HG02763 (cell line): ENCODE measurements around the gene DNAJB8.

Source experiments
- ATAC-seq: cut with Tn5 transposase; IDR thresholded peaks from one replicate; pipeline ENCODE4 v1.9.1; 2021; ENCODE audit warnings: mild to moderate bottlenecking, moderate library complexity; ENCODE audit not compliant: unreplicated experiment

DNAJB8 gene

GRCh38 chr3:128484404-128485281, 18.0 kb upstream of the DNAJB8 start:
- ATAC-seq = no peak

GRCh38 chr3:128483657-128484403, 17.1 kb upstream of the DNAJB8 start:
- ATAC-seq = no peak

GRCh38 chr3:128482666-128483656, 16.3 kb upstream of the DNAJB8 start:
- no peak for ATAC-seq

GRCh38 chr3:128482175-128482574, 15.5 kb upstream of the DNAJB8 start:
- no peak for ATAC-seq

- no peak for ATAC-seq
Observed at GRCh38 chr3:128481438-128481942, 14.8 kb upstream of the DNAJB8 start.

GRCh38 chr3:128480717-128481437, 14.2 kb upstream of the DNAJB8 start:
- ATAC-seq = no peak

GRCh38 chr3:128480278-128480677, 13.6 kb upstream of the DNAJB8 start:
- ATAC-seq = no peak

- no peak for ATAC-seq
Observed at GRCh38 chr3:128479558-128480086, 12.9 kb upstream of the DNAJB8 start.

- ATAC-seq = no peak
Observed at GRCh38 chr3:128478576-128479506, 12.2 kb upstream of the DNAJB8 start.

- no peak for ATAC-seq
Observed at GRCh38 chr3:128476659-128477058, 10.0 kb upstream of the DNAJB8 start.

- ATAC-seq = no peak
Observed at GRCh38 chr3:128475355-128475754, 8.7 kb upstream of the DNAJB8 start.

GRCh38 chr3:128473737-128474136, 7.0 kb upstream of the DNAJB8 start:
- no peak for ATAC-seq

GRCh38 chr3:128473180-128473519, 6.5 kb upstream of the DNAJB8 start:
- ATAC-seq = no peak

GRCh38 chr3:128472449-128473179, 5.9 kb upstream of the DNAJB8 start:
- no peak for ATAC-seq

GRCh38 chr3:128471720-128472119, 5.0 kb upstream of the DNAJB8 start:
- ATAC-seq = no peak

- ATAC-seq = no peak
Observed at GRCh38 chr3:128471110-128471509, 4.4 kb upstream of the DNAJB8 start.

- no peak for ATAC-seq
Observed at GRCh38 chr3:128470134-128470899, 3.6 kb upstream of the DNAJB8 start.
